T-helper 1 cell treated with Interleukin-12 subunit alpha and Interleukin-12 subunit beta and Interleukin-4 antibody, amounts not matched to agents 30 μg/mL and 1 μg/mL, for 36 hours (primary cell): ENCODE measurements around the gene CRYAA.

Source experiments
- H3K27ac Mint-ChIP-seq: one replicate; pipeline ENCODE4 v1.8.0; 2021; ENCODE audit warnings: mild to moderate bottlenecking, mixed read lengths
- H3K27me3 Mint-ChIP-seq: one replicate; pipeline ENCODE4 v1.8.0; 2021; ENCODE audit warnings: low read depth, mixed read lengths
- H3K36me3 Mint-ChIP-seq: one replicate; pipeline ENCODE4 v1.8.0; 2021; ENCODE audit warnings: low read depth, mixed read lengths
- H3K4me1 Mint-ChIP-seq: one replicate; pipeline ENCODE4 v1.8.0; 2021; ENCODE audit warnings: low read depth, mixed read lengths
- H3K4me3 Mint-ChIP-seq: one replicate; pipeline ENCODE4 v1.8.0; 2021; ENCODE audit warnings: mild to moderate bottlenecking, moderate library complexity, mixed read lengths
- H3K9me3 Mint-ChIP-seq: one replicate; pipeline ENCODE4 v1.8.0; 2021; ENCODE audit warnings: mixed read lengths

The CRYAA gene

GRCh38 chr21:43206231-43207042 lies 37.6 kb downstream of the CRYAA start:
- H3K27ac Mint-ChIP-seq: no peak overlapping the region
- H3K4me1 Mint-ChIP-seq: no peaks in the 10 kb centered on the region
- H3K9me3 Mint-ChIP-seq: peaks cover 18% of the 10 kb centered on the region

GRCh38 chr21:43207043-43207315 lies 38.2 kb downstream of the CRYAA start:
- Mint-ChIP-seq H3K4me3 (no peak overlapping the region), H3K9me3 (peaks cover 13% of the 10 kb centered on the region), H3K27ac (no peak overlapping the region), H3K4me1 (no peaks in the 10 kb centered on the region), H3K27me3 (peaks cover 4% of the 10 kb centered on the region), H3K36me3 (peaks cover under 1% of the 10 kb centered on the region)

More at GRCh38 chr21:43206231-43207042, 37.6 kb downstream of the CRYAA start:
- peaks cover 3% of the 10 kb centered on the region for H3K36me3 Mint-ChIP-seq
- peaks cover 4% of the 10 kb centered on the region for H3K27me3 Mint-ChIP-seq
- no peak overlapping the region for H3K4me3 Mint-ChIP-seq

- no peak overlapping the region for H3K4me3 Mint-ChIP-seq
- H3K27me3 Mint-ChIP-seq: peaks cover 4% of the 10 kb centered on the region
- no peaks in the 10 kb centered on the region for H3K4me1 Mint-ChIP-seq
- no peaks in the 10 kb centered on the region for H3K36me3 Mint-ChIP-seq
- peaks cover 9% of the 10 kb centered on the region for H3K9me3 Mint-ChIP-seq
- no peak overlapping the region for H3K27ac Mint-ChIP-seq
Observed at GRCh38 chr21:43207868-43208267, 39.1 kb downstream of the CRYAA start.

DNA sequence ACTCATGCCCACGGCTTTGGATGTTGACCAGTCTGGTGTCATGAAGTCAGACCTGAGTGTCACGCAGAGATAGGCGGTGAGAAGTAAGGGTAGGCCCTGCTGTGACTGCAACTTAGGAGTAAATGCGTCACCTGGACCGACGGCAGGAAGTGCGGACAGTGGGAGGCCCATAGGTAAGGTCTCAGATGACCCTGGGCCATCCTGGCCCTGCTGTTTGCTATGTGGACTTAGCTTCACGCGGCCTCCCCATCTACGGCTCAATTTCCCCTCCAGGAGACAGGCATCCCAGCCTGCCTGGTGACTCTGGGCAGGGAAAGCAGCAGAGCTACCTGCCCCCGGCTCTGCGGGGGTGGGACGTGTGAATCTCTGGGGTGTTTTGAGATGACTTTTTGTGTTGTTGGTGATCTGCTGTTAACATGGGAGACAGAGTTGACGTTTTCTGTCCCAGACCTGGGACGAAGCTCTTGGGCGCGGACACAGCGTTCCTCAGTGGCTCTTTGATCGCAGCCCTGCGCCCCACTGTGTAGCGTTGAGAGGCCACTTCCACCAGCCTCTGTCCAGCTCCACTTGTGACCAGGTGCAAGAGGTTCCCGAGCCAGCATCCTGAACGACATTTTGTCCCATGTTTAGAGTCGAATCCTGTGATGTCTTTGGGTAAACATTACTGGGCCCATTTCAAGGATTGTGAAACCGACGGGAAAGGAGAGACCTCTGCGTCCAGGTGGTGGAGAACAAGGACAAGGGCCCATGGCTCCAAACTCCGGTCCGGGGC lies 39.9 kb downstream of the CRYAA start:
- no peaks in the 10 kb centered on the region for H3K4me1 Mint-ChIP-seq
- no peak overlapping the region for H3K4me3 Mint-ChIP-seq
- H3K36me3 Mint-ChIP-seq: no peaks in the 10 kb centered on the region
- peaks cover 6% of the 10 kb centered on the region for H3K9me3 Mint-ChIP-seq
- H3K27me3 Mint-ChIP-seq: peaks cover 4% of the 10 kb centered on the region
- H3K27ac Mint-ChIP-seq: no peak overlapping the region

GRCh38 chr21:43209575-43210453 lies 41.0 kb downstream of the CRYAA start:
- no peak overlapping the region for H3K27ac Mint-ChIP-seq
- no peak overlapping the region for H3K4me3 Mint-ChIP-seq
- H3K27me3 Mint-ChIP-seq: no peaks in the 10 kb centered on the region
- H3K36me3 Mint-ChIP-seq: no peaks in the 10 kb centered on the region
- no peaks in the 10 kb centered on the region for H3K4me1 Mint-ChIP-seq
- H3K9me3 Mint-ChIP-seq: no peaks in the 10 kb centered on the region

DNA sequence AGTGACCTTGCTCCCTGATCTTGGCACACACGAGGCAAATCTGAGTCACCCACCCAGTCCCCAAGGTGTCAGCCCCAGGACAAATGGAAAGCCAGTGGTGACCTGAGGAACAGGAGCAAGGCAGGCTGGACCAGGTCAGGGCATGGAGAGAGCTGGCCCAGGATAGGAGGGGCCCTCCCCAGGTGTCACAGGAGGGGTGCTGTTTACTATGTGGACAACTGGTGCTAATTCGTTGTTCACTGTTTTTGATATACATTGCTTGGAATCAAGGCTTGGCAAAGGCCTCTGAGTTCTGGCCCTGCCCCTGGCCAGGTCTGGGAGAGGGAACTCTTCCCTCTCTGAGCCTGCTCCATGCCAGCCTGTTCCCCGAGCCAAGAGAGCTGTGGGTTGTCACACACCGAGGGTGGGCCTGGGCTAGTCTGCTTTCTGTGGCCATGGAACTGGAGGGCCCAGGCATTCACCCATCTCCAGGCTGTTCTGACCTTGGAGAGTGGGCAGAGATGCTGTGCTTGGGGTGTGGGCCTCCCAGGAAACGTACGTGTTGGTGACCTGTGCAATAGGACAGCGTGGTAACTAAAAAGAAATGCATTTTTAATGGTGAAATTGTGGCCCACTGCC lies 41.8 kb downstream of the CRYAA start:
- no peak overlapping the region for H3K27ac Mint-ChIP-seq
- H3K36me3 Mint-ChIP-seq: no peaks in the 10 kb centered on the region
- H3K4me1 Mint-ChIP-seq: no peaks in the 10 kb centered on the region
- no peak overlapping the region for H3K4me3 Mint-ChIP-seq
- H3K9me3 Mint-ChIP-seq: no peaks in the 10 kb centered on the region
- H3K27me3 Mint-ChIP-seq: no peaks in the 10 kb centered on the region

DNA sequence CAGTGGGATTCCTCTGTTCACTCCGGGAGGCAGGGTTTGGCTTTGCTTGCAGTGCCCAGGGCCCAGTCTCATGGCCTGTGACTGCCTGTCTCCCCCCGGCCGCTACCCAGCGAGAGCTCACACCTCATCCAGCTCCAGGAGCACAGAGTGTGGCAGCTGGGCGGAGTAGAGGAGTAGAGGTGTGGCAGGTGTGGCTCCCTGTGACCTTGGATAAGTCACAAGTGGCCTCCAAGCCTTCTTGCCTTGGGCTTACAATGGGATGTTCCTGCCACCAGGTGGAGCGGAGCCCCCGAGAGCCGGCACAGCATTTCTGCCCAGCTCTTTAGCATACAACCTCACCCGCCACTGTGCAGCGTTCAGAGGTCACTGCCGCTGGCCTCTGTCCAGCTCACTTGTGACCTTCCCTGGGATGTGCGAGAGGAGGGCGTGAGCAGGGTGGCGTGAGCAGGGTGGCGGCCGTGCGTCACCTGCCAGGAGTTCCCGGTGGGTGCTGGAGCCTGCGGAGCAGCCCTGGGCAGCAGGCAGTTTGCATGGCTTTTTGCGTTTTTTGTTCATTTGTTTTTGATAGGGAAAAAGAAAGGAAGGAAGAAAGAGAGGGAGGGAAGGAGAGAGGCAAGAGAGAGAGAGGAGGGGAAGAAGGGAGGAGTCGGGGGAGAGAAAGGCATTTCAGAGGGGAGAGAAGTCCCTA lies 42.4 kb downstream of the CRYAA start:
- no peak overlapping the region for H3K27ac Mint-ChIP-seq
- H3K4me3 Mint-ChIP-seq: no peak overlapping the region
- no peaks in the 10 kb centered on the region for H3K27me3 Mint-ChIP-seq
- H3K9me3 Mint-ChIP-seq: no peaks in the 10 kb centered on the region
- H3K4me1 Mint-ChIP-seq: no peaks in the 10 kb centered on the region
- H3K36me3 Mint-ChIP-seq: no peaks in the 10 kb centered on the region

- Mint-ChIP-seq H3K27me3 (no peaks in the 10 kb centered on the region), H3K27ac (no peak overlapping the region), H3K4me1 (no peaks in the 10 kb centered on the region), H3K4me3 (no peak overlapping the region), H3K9me3 (no peaks in the 10 kb centered on the region), H3K36me3 (no peaks in the 10 kb centered on the region)
Observed at GRCh38 chr21:43211760-43212115, 42.9 kb downstream of the CRYAA start.
